ENCODE measurements around the gene SCAF1.
A peak's percentile ranks its signal among the peaks of the same experiment; 100 is the strongest.
"Not testable (repeated sequence)": the region's sequence is repeated elsewhere in the genome, so short reads cannot be mapped to it uniquely, and the experiment has no call there.

Gene SCAF1

DNA sequence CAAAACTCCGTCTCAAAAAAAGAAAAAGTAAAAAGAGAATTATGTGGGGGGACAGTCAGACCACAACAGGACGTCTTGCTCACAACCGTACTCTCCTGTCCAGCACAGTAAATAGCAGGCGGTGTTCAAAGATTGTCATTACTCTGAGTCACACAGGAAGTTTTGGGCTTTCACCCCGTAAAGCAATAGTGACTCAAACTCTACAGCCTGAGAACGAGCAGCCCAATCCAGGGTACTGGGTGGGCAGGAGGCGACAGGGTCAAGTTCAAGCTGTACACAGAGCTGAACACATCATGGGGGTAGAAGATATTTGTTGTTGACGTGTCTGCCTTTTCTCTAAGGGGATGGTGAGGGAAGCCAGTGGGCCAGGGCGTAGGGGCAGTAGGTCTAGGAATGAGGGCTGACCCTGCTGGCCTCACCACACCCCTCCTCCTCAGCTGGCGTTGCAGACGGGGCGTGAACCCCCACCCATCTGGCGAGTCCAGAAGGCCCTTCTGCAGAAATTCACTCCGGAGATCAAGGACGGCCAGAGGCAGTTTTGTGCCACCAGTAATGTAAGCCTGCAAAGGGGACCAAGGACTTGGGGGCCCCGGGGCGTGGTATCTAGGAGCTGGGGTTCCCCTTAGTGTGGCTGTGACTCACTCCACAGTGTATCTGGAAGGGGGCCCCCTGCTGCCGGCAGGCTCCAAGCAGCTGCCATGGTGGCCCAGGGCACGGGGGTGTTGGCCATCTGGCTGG, 27.7 kb upstream of the SCAF1 start:
- DNase-seq, result peak; percentile 92

GRCh38 chr19:49615861-49616260, 26.1 kb upstream of the SCAF1 start:
- DNase-seq, result no peak

DNA sequence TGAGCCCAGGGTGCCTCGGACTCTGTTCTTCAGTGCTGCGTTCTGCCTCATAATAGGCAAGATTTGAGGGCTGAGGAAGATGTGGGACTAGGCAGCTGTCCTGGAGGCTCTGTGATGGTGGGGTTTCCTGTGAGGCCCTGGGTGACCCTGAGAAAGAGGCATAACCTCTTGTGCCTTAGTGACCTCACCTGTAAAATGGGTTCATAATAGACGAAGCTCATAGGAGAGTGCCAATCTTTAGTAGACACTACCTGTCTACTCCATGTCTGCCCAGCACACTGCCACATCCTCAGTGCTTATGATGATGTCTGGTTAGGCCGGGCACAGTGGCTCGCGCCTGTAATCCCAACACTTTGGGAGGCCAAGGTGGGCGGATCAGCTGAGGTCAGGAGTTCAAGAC, 25.5 kb upstream of the SCAF1 start:
- no peak for DNase-seq

- no peak for DNase-seq
Measured at GRCh38 chr19:49616945-49617344, 25.1 kb upstream of the SCAF1 start.

DNA sequence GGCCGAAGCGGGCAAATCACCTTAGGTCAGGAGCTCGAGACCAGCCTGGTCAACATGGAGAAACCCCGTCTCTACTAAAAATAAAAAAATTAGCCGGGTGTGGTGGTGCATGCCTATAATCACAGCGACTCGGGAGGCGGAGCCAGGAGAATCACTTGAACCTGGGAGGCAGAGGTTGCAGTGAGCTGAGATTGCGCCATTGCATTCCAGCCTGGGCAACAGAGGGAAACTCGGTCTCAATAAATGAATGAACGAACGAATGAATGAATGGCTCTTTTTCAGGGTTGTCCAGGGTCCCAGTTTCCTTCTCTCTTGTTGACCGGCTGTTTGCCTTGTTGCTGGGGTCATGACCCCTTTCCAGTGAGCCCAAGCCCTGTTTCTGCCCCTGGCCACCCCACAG, 24.1 kb upstream of the SCAF1 start:
- DNase-seq, result not testable (repeated sequence)

- DNase-seq, result no peak
Measured at GRCh38 chr19:49624967-49625910, 16.8 kb upstream of the SCAF1 start.

- DNase-seq, result no peak
Measured at GRCh38 chr19:49626226-49626625, 15.8 kb upstream of the SCAF1 start.

GRCh38 chr19:49629659-49630058, 12.3 kb upstream of the SCAF1 start:
- no peak for DNase-seq

DNA sequence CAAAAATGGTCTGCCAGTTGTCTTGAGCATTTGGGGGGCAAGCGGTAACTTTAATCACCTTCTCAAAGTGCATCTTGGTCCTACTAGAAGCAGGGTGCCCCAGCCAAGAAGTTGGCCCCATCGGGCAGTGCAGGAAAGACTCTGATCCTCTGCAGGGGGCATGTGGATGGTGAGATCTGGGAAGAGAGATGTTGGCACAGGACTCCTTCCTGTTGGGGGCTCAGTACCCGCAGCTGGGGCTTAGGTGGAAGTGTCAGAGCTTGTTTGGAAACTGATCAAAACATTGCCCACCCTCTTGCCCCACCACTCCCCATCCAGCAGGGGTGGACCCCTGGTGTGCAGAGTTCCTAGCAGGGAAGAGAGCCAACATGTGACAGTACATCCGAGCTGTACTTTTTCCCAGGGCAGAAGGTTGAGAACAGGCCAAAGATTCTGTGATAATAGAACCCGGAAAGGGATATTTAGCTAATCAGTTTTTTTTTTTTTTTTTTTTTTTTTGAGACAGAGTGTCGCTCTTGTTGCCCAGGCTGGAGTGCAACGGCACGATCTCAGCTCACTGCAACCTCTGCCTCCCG, 10.9 kb upstream of the SCAF1 start:
- DNase-seq, result no peak

DNA sequence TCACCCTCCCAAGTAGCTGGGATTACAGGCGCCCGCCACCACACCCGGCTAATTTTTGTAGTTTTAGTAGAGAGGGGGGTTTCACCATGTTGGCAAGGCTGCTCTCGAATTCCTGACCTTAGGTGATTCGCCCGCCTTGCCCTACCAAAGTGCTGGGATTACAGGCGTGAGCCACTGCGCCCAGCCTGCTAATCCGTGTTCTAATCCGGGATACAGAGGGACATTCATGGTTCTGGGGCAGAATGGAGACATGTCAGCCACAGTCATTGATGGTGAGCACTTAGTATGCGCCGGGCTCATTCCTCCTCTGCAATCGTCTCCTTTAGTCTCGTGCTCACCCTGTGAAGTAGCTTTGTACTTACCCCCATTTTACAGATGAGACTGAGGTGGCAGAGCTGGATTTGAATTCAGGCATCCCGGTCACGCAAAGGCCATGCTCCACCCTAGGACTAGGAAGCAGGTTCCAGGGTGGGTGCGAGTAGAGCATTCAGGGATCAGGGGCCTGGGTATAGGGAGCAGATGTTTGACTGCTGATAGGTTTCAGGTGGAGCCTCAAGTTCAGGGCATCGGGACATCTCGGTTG, 10.3 kb upstream of the SCAF1 start:
- DNase-seq, result no peak

DNA sequence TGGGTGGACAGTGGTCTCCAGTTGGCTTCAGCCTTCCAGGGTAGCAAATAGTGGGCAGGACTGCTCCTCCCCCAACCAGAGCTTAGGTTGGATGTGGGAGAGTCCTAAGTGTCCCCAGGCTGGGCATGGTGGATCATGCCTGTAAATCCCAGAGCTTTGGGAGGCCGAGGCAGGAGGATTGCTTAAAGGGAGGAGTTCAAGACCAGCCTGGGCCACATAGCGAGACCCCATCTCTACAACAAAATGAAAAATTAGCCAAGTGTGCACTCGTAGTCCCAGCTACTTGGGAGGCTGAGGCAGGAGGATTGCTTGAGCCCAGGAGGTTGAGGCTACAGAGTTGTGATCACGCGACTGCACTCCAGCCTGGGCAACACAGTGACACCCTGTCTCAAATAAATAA, 9.4 kb upstream of the SCAF1 start:
- DNase-seq, result no peak

DNA sequence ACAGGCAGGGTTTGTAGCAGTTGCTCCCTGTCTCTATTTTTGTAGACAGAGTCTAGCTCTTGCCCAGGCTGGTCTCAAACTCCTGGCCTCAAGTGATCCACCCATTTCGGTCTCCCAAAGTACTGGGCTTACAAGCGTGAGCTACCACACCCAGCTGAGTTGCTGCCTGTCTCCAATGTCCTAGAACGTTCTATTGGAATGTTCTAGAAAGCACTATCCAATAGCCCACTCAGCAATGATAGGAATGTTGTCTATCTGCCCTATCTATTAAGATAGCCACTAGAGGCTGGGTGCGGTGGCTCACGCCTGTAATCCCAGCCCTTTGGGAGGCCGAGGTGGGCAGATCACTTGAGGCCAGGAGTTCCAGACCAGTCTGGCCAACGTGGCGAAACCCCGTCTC, 8.7 kb upstream of the SCAF1 start:
- DNase-seq, result not testable (repeated sequence)

DNA sequence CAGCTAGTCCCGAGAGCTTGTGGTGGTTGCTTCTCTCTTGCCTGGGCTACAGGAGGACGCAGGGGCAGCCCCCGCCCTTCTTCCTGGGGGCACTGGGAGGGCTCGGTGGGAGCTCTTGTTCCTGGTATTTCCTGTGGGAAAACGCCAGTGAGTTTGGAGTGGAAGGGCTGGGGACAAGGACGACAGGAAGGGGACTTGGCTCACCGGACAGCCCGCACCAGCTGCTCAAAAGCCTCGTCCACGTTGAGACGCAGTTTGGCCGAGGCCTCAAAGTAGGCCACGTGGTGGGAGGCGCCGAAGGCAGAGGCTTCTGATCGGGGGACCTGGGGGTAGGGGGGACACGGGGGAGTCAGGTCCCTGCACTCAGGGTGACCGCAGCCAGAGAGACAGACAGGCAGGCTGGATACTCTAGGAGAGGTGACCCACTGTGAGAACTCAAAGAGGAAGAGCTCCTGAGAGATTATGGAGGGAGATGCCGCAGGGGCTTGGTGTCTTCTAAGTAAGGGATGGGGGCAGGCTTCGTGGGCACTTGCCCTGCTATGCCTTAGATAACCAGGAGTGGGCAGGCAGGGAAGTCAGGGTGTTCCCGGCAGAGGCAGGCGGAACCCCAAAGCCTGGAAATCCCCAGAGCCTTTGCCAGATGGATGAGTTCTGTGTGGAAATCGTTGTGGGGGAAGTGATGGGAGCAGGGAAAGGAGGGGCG, 6.3 kb upstream of the SCAF1 start:
- DNase-seq, result peak; percentile 23

DNA sequence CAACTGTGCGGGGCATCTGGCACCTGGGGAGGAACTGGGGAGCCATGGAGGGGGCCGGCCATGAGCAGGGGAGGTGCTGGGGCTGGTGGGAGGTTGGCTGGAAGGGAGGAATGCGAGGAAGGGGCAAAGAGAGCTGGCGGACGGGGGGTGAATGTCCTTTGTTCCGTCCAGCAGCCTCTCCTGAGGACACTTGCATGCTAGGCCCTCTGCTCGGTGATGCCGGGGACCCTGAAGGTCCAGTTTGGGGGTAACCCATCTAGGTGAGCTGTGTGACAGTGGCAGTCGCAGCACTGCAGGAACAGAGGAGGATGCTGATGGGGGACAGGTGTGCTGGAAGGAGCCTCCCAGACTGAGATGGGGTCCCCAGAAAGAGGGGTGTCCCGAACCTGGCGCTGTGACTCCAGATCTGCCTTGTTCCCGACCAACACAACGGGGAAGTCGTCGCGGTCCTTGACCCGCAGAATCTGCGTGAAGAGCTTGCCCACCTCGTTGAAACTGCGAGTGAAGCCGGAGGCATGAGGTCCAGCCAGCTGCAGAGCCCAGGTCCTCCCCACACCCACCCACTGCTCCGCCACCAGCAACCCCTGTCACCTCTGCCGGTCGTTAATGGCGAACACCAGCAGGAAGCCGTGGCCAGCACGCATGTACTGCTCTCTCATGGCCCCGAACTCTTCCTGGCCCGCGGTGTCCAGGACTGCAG, 5.6 kb upstream of the SCAF1 start:
- DNase-seq, result no peak

DNA sequence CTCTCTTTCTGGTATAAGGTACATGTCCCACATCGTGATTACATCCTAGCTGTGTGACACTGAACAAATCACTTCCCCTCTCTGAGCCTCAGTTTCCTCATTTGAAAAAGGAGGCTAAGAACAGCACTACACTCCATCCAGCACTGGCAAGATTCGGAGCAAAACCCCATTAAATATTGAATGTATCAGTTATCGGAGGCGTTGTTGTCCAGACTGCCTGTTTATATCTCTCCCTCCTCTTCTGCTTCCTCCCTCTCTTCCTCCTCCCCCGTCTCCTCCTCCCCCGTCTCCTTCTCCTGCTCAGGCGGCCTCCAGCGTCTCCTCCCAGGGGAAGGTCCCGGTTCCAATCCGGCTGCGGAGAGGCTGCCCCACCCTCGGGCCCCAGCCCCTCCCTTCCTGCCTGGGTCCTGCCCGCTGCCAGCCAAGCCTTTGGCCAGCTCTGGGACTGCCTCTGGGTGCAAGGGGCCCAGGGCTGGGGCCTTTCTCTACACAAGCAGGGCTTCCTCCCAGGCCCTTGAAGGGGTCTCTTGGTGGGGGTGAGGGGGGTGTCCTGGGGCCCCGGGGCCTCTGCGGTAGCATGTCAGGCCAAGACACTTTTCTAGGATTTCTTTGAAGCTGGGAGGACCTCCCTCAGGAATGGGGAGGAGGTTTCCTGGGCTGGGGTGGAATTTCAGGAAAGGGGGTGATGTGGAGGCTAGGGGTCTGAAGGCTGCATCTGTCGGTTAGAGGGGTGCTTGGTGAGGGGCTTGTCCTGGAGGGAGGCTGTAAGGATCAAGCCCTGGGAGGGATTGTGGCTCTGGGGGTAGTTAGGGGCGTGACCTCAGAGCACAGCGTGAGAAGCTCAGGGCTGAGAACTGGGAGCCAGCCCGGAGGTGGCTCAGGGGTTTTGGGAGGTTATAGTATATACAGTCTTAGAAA, 3.9 kb upstream of the SCAF1 start:
- peak; percentile 90 for DNase-seq

DNA sequence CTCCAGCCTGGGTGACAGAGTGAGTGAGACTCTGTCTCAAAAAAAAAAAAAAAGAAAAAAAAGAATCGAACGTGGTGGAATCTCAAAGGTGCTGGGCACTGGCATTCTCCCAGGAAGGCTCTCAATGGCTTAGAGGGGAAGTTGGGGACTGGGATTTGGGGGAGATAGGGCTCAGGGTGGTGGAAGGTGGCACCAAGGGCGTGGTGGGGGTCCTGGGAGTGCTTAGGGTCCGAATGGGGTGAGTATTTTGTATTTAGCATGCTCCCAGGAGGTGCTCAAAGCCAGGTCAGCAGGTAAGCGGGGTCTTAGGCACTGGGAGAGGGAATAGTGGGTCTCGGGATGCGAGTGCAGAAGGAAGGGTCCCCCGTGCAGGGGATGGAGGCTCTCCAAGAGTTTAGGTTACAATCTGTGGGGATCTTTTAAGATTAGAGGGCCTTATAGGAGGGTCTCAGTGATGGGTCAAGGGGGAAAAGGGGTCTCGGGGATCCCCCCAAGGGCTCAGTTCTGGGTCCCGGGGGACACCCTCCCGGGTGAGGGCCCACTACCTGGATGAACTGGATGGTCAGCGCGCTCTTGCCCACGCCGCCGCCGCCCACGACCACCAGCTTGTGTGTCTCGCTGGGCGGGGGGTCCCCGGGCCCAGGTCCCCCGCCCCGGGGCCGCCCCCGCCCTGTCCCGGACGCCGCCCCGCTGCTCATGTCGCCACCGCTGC, 2.5 kb upstream of the SCAF1 start:
- DNase-seq, result no peak

GRCh38 chr19:49640113-49640898, 1.7 kb upstream of the SCAF1 start, which contains the start of gene RRAS:
RRAS (minus strand) TSS chr19:49640143; CDS start chr19:49640098, 45 bp downstream.
- peak; percentile 100 for DNase-seq

GRCh38 chr19:49642492-49643035, 555 bp downstream of the SCAF1 start:
- peak; percentile 19 for DNase-seq

GRCh38 chr19:49643466-49643865, 1.5 kb downstream of the SCAF1 start:
- no peak for DNase-seq

All from EL (cell line).